ENCODE results near the gene GADL1.

The GADL1 gene

DNA sequence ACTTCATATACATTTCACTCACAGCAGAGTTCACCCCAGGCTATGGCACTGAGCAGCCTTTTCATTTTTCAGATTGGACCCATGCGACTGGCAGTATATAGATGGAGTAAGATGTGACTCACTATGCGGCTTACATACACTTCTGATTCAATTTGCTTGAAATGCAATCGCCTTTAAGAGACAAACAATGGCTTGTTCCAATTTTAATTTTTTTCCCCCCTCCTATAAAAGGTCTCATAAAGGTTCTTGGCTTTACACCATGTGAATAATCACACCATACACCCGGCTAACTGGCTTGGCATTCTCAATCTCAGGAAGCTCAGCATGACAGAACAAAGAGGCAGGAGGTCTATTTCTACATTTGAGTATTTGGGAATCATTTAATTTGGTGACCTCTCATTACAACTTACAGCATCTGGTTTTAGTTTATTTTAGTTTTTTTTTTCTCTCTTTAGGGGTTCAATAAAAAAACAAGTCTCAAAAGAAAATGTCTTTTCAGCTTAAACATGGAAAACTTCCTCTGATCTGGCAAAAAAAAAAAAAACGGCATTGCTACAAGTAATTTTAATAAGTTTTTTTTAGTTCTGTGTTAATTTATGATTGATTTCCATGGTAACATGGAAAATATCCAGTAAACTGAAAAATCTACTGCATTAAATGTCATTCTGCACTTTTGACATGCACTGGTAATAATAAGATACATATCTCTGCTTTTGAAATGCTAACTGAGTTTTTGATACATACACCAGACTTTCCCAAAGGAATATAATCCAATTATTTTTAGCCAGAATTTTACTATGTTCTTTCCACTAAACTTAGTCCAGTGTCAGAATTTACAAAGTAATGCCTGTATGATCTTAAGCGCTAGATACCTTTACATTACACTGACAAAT, 38.8 kb downstream of the GADL1 start:
- H3K36me3 ChIP-seq (ENCODE audit: control insufficient read depth in 5 of 5, insufficient read depth in 5 of 5, low read length in 5 of 5): no peaks in the 10 kb centered on the region
- H3K4me3 ChIP-seq (ENCODE audit: low read depth in 1 of 5, low read length in 5 of 5): no peak overlapping the region
- no peaks in the 10 kb centered on the region for H3K27me3 ChIP-seq (ENCODE audit: control insufficient read depth in 5 of 5, insufficient read depth in 4 of 5, low read length in 5 of 5)
- H3K4me1 ChIP-seq (ENCODE audit: control insufficient read depth in 5 of 5, insufficient read depth in 5 of 5, low read length in 5 of 5): peaks cover 0 to 3% (median 0%) of the 10 kb centered on the region in 5 donors
- H3K9me3 ChIP-seq (ENCODE audit: control insufficient read depth in 5 of 5, low read length in 5 of 5): no peaks in the 10 kb centered on the region
- no peak overlapping the region for H3K9ac ChIP-seq (ENCODE audit: low read length in 5 of 5)
- H3K27ac ChIP-seq (ENCODE audit: low read depth, low read length): no peak overlapping the region

DNA sequence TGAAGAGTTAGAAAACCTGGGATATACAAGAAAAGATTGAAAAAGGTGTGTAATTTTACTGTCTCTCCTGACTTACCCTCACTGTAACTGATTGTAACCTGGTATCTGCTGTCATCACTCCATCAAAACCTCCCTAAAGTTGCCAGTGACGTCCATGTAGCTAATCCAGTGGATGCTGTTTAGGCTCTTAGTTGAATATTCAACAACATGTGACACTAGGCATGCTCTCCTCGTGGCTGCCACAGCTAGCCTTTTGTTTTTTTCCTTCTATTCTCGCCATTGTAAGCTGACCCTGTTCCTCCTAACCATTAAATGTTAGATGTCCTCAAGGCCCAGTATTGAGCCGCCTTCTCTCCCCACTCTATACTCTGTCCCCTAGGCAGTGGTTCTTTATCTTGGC, 41.6 kb downstream of the GADL1 start:
- Histone ChIP-seq H3K27ac (ENCODE audit: low read depth, low read length) (no peak overlapping the region), H3K27me3 (ENCODE audit: control insufficient read depth in 5 of 5, insufficient read depth in 4 of 5, low read length in 5 of 5) (no peaks in the 10 kb centered on the region), H3K4me1 (ENCODE audit: control insufficient read depth in 5 of 5, insufficient read depth in 5 of 5, low read length in 5 of 5) (peaks cover 0 to 10% (median 4%) of the 10 kb centered on the region in 5 donors), H3K36me3 (ENCODE audit: control insufficient read depth in 5 of 5, insufficient read depth in 5 of 5, low read length in 5 of 5) (no peaks in the 10 kb centered on the region), H3K9ac (ENCODE audit: low read length in 5 of 5) (no peak overlapping the region), H3K9me3 (ENCODE audit: control insufficient read depth in 5 of 5, low read length in 5 of 5) (no peaks in the 10 kb centered on the region), H3K4me3 (ENCODE audit: low read depth in 1 of 5, low read length in 5 of 5) (no peak overlapping the region)

DNA sequence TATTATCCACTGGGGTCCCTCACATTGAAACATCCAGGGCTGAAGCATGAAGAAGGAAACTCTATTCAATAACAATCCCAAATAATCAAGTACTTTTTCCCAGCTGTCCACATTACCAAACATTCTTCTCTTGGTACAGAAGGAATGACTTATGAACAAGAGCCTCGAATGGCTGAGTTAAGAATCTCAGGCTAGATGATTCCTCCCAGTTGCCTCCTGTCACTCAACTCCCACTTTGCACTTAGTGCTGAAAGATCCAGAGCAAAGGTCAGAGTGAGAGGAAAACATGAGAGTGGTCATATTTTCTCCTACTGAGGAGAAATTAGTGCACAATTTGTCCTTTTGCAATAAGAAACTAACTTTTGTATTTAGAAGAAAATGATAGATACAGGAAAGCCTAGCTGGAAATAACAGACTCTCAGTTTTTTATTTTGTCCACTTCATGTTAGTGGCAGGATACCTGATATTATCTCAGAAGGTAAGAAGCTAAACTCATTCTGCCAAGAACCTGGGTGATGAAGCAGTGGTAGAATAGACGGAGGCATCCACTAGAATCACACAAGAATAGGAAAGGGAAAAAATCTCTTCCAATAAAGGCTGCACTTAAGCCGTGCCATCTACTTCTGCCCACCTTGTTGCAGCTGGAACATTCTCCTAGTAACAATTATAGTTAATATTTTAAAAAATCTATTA, 46.2 kb downstream of the GADL1 start:
- Histone ChIP-seq H3K4me3 (ENCODE audit: low read depth in 1 of 5, low read length in 5 of 5) (no peak overlapping the region), H3K36me3 (ENCODE audit: control insufficient read depth in 5 of 5, insufficient read depth in 5 of 5, low read length in 5 of 5) (no peaks in the 10 kb centered on the region), H3K9ac (ENCODE audit: low read length in 5 of 5) (no peak overlapping the region), H3K9me3 (ENCODE audit: control insufficient read depth in 5 of 5, low read length in 5 of 5) (no peaks in the 10 kb centered on the region), H3K27me3 (ENCODE audit: control insufficient read depth in 5 of 5, insufficient read depth in 4 of 5, low read length in 5 of 5) (no peaks in the 10 kb centered on the region), H3K27ac (ENCODE audit: low read depth, low read length) (no peak overlapping the region), H3K4me1 (ENCODE audit: control insufficient read depth in 5 of 5, insufficient read depth in 5 of 5, low read length in 5 of 5) (peaks cover 0 to 11% (median 6%) of the 10 kb centered on the region in 5 donors)

GRCh38 chr3:30847592-30847991, 46.9 kb downstream of the GADL1 start:
- H3K4me3 ChIP-seq (ENCODE audit: low read depth in 1 of 5, low read length in 5 of 5): no peak overlapping the region
- no peak overlapping the region for H3K27ac ChIP-seq (ENCODE audit: low read depth, low read length)
- H3K36me3 ChIP-seq (ENCODE audit: control insufficient read depth in 5 of 5, insufficient read depth in 5 of 5, low read length in 5 of 5): no peaks in the 10 kb centered on the region
- no peaks in the 10 kb centered on the region for H3K27me3 ChIP-seq (ENCODE audit: control insufficient read depth in 5 of 5, insufficient read depth in 4 of 5, low read length in 5 of 5)
- H3K9ac ChIP-seq (ENCODE audit: low read length in 5 of 5): no peak overlapping the region
- H3K9me3 ChIP-seq (ENCODE audit: control insufficient read depth in 5 of 5, low read length in 5 of 5): no peaks in the 10 kb centered on the region
- peaks cover 0 to 11% (median 6%) of the 10 kb centered on the region in 5 donors for H3K4me1 ChIP-seq (ENCODE audit: control insufficient read depth in 5 of 5, insufficient read depth in 5 of 5, low read length in 5 of 5)

DNA sequence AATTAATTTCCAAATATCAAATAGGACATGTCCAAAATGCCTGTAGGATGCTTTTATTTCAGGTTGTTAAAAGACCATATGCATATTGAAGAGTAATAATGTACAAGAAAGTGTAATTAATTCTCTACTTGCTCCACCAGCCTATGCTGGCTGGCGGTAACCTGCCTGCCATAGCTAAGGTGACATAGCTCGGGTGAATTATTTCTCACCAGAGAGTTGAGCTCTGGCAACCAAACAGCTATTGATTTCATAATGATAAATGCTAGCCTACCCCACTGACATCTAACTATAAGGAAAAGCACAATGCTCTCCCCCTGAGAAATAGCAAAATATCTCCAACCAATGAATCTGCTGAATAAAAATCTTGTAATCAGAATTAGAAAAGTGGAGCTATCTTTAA, 48.9 kb downstream of the GADL1 start:
- H3K27me3 ChIP-seq (ENCODE audit: control insufficient read depth in 5 of 5, insufficient read depth in 4 of 5, low read length in 5 of 5): no peaks in the 10 kb centered on the region
- no peak overlapping the region for H3K27ac ChIP-seq (ENCODE audit: low read depth, low read length)
- H3K9ac ChIP-seq (ENCODE audit: low read length in 5 of 5): no peak overlapping the region
- no peaks in the 10 kb centered on the region for H3K9me3 ChIP-seq (ENCODE audit: control insufficient read depth in 5 of 5, low read length in 5 of 5)
- no peaks in the 10 kb centered on the region for H3K36me3 ChIP-seq (ENCODE audit: control insufficient read depth in 5 of 5, insufficient read depth in 5 of 5, low read length in 5 of 5)
- peaks cover 0 to 11% (median 6%) of the 10 kb centered on the region in 5 donors for H3K4me1 ChIP-seq (ENCODE audit: control insufficient read depth in 5 of 5, insufficient read depth in 5 of 5, low read length in 5 of 5)
- H3K4me3 ChIP-seq (ENCODE audit: low read depth in 1 of 5, low read length in 5 of 5): no peak overlapping the region

- H3K4me3 ChIP-seq (ENCODE audit: low read depth in 1 of 5, low read length in 5 of 5): no peak overlapping the region
- no peaks in the 10 kb centered on the region for H3K27me3 ChIP-seq (ENCODE audit: control insufficient read depth in 5 of 5, insufficient read depth in 4 of 5, low read length in 5 of 5)
- no peak overlapping the region for H3K9ac ChIP-seq (ENCODE audit: low read length in 5 of 5)
- no peak overlapping the region for H3K27ac ChIP-seq (ENCODE audit: low read depth, low read length)
- H3K4me1 ChIP-seq (ENCODE audit: control insufficient read depth in 5 of 5, insufficient read depth in 5 of 5, low read length in 5 of 5): peaks cover 0 to 11% (median 6%) of the 10 kb centered on the region in 5 donors
- H3K9me3 ChIP-seq (ENCODE audit: control insufficient read depth in 5 of 5, low read length in 5 of 5): peaks cover 0 to 2% (median 0%) of the 10 kb centered on the region in 5 donors
- H3K36me3 ChIP-seq (ENCODE audit: control insufficient read depth in 5 of 5, insufficient read depth in 5 of 5, low read length in 5 of 5): no peaks in the 10 kb centered on the region
Observed at GRCh38 chr3:30843877-30844276, 50.6 kb downstream of the GADL1 start.

- Histone ChIP-seq H3K27me3 (ENCODE audit: control insufficient read depth in 5 of 5, insufficient read depth in 4 of 5, low read length in 5 of 5) (no peaks in the 10 kb centered on the region), H3K9ac (ENCODE audit: low read length in 5 of 5) (no peak overlapping the region), H3K4me3 (ENCODE audit: low read depth in 1 of 5, low read length in 5 of 5) (no peak overlapping the region), H3K9me3 (ENCODE audit: control insufficient read depth in 5 of 5, low read length in 5 of 5) (peaks cover 0 to 2% (median 0%) of the 10 kb centered on the region in 5 donors), H3K36me3 (ENCODE audit: control insufficient read depth in 5 of 5, insufficient read depth in 5 of 5, low read length in 5 of 5) (no peaks in the 10 kb centered on the region), H3K27ac (ENCODE audit: low read depth, low read length) (no peak overlapping the region), H3K4me1 (ENCODE audit: control insufficient read depth in 5 of 5, insufficient read depth in 5 of 5, low read length in 5 of 5) (no peaks in the 10 kb centered on the region)
Observed at GRCh38 chr3:30836141-30836540, 58.3 kb downstream of the GADL1 start.

- Histone ChIP-seq H3K27me3 (ENCODE audit: control insufficient read depth in 5 of 5, insufficient read depth in 4 of 5, low read length in 5 of 5) (no peaks in the 10 kb centered on the region), H3K4me1 (ENCODE audit: control insufficient read depth in 5 of 5, insufficient read depth in 5 of 5, low read length in 5 of 5) (no peaks in the 10 kb centered on the region), H3K4me3 (ENCODE audit: low read depth in 1 of 5, low read length in 5 of 5) (no peak overlapping the region), H3K36me3 (ENCODE audit: control insufficient read depth in 5 of 5, insufficient read depth in 5 of 5, low read length in 5 of 5) (no peaks in the 10 kb centered on the region), H3K27ac (ENCODE audit: low read depth, low read length) (no peak overlapping the region), H3K9me3 (ENCODE audit: control insufficient read depth in 5 of 5, low read length in 5 of 5) (peaks cover 0 to 2% (median 0%) of the 10 kb centered on the region in 5 donors), H3K9ac (ENCODE audit: low read length in 5 of 5) (no peak overlapping the region)
Observed at GRCh38 chr3:30835667-30836066, 58.8 kb downstream of the GADL1 start.

DNA sequence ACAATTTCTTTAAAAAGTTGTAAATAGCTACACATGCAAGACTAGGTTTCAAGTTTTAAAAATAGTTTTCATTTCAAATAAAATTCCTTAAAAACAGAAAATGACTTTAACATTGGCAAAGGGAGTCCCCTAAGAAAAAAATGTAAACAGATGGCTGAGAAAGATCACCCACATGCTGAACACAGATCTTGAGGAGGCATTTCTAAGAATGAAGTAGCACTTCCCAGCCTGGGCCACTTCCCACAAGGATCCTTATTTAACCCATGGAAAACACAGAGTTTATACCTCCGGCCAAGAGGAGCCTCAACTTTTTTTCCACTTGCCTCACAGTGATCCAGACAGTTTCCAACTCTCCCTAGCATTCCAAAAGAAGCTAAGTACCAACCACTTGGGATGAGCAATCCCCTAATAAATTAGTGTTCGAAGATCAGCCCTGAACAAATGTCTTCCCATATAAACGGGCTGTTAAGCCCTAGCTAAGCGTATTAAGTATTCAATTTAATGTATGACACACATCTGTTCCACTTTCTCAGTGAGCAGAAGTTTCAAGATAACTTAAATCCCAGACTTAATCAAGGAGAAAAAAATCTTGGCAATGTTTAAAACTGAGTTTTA, 61.4 kb downstream of the GADL1 start:
- Histone ChIP-seq H3K4me1 (ENCODE audit: control insufficient read depth in 5 of 5, insufficient read depth in 5 of 5, low read length in 5 of 5) (no peaks in the 10 kb centered on the region), H3K27me3 (ENCODE audit: control insufficient read depth in 5 of 5, insufficient read depth in 4 of 5, low read length in 5 of 5) (no peaks in the 10 kb centered on the region), H3K4me3 (ENCODE audit: low read depth in 1 of 5, low read length in 5 of 5) (no peak overlapping the region), H3K9ac (ENCODE audit: low read length in 5 of 5) (no peak overlapping the region), H3K9me3 (ENCODE audit: control insufficient read depth in 5 of 5, low read length in 5 of 5) (no peaks in the 10 kb centered on the region), H3K27ac (ENCODE audit: low read depth, low read length) (no peak overlapping the region), H3K36me3 (ENCODE audit: control insufficient read depth in 5 of 5, insufficient read depth in 5 of 5, low read length in 5 of 5) (no peaks in the 10 kb centered on the region)

- no peaks in the 10 kb centered on the region for H3K36me3 ChIP-seq (ENCODE audit: control insufficient read depth in 5 of 5, insufficient read depth in 5 of 5, low read length in 5 of 5)
- H3K27ac ChIP-seq (ENCODE audit: low read depth, low read length): no peak overlapping the region
Observed at GRCh38 chr3:30827080-30827479, 67.4 kb downstream of the GADL1 start.

More at GRCh38 chr3:30827080-30827479, 67.4 kb downstream of the GADL1 start:
- Histone ChIP-seq H3K4me1 (ENCODE audit: control insufficient read depth in 5 of 5, insufficient read depth in 5 of 5, low read length in 5 of 5) (peaks cover 0 to 3% (median 0%) of the 10 kb centered on the region in 5 donors), H3K27me3 (ENCODE audit: control insufficient read depth in 5 of 5, insufficient read depth in 4 of 5, low read length in 5 of 5) (no peaks in the 10 kb centered on the region), H3K9ac (ENCODE audit: low read length in 5 of 5) (no peak overlapping the region), H3K9me3 (ENCODE audit: control insufficient read depth in 5 of 5, low read length in 5 of 5) (no peaks in the 10 kb centered on the region), H3K4me3 (ENCODE audit: low read depth in 1 of 5, low read length in 5 of 5) (no peak overlapping the region)
